ENCODE measurements around the gene FMNL2. TPM values are rescaled to one million over a fixed set of nuclear protein-coding genes. Genes with fewer than 3 reads are reported as not detected.

The FMNL2 gene
- total RNA-seq, 3 donors from 2014 or later, result 11.5 to 25.4 (median 12.0) TPM

DNA sequence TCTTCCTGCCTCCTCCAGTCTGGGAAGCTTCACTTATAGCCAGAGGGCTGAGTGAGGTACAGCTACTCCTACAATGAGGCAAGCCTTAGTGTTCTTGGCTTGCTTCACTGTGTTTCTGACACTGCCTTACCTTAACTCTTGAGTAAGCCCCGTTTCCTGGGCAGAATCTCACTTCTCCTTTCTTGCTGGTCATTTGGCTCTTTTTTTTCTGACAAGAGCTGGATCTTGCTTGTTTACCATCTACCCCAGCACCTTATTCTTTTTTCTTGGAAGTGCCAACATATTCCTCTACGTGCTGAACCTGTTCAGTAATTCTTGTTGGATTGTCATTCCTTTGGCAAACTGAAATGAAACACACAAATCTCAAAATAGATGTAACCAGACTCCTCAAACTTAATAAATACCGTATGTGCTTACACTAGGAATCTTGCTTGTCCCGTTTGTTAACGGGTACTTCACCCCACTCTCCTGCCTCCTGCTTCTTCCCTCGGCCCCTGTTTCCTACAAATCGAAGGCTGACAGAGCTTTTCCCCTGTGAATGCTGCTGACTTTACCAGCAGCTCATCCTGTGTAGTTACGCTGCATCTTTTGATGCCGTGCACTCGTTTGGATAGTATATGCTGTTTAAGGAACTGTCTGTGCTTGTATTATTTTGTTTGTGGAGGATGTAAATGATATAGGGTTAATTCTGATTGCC, 132.2 kb downstream of the FMNL2 start:
- TF ChIP-seq CTCF (IDR thresholded peaks at IDR 0.05), result no peak
- no peak for DNase-seq
- intact Hi-C loops (cut with DNase I, micrococcal nuclease), result no loop called here
- H3K36me3 ChIP-seq (ENCODE audit: low read depth), result no peaks in the 10 kb centered on the region
- no peak overlapping the region for H3K4me3 ChIP-seq
- no peaks in the 10 kb centered on the region for H3K9me3 ChIP-seq
- peaks cover 16% of the 10 kb centered on the region for H3K4me1 ChIP-seq (ENCODE audit: low read depth)
- peak; percentile 45 for ATAC-seq

GRCh38 chr2:152467677-152468410, 132.9 kb downstream of the FMNL2 start:
- intact Hi-C loops (cut with DNase I, micrococcal nuclease), result no loop called here
- ATAC-seq, result no peak

GRCh38 chr2:152468899-152469692, 134.1 kb downstream of the FMNL2 start:
- H3K4me1 ChIP-seq (ENCODE audit: low read depth), result peaks cover 21% of the 10 kb centered on the region
- TF ChIP-seq CTCF (IDR thresholded peaks at IDR 0.05), result no peak
- intact Hi-C loops (cut with DNase I, micrococcal nuclease), result no loop called here
- no peaks in the 10 kb centered on the region for H3K9me3 ChIP-seq
- H3K4me3 ChIP-seq, result no peak overlapping the region
- no peaks in the 10 kb centered on the region for H3K36me3 ChIP-seq (ENCODE audit: low read depth)
- ATAC-seq (peak; percentile 78), DNase-seq (peak in 1 of 3 donors; percentile 41)

More at GRCh38 chr2:152467677-152468410, 132.9 kb downstream of the FMNL2 start:
- TF ChIP-seq CTCF (IDR thresholded peaks at IDR 0.05), result no peak
- Histone ChIP-seq H3K36me3 (ENCODE audit: low read depth) (no peaks in the 10 kb centered on the region), H3K9me3 (no peaks in the 10 kb centered on the region), H3K4me3 (no peak overlapping the region), H3K4me1 (ENCODE audit: low read depth) (peaks cover 16% of the 10 kb centered on the region)
- DNase-seq, result no peak

DNA sequence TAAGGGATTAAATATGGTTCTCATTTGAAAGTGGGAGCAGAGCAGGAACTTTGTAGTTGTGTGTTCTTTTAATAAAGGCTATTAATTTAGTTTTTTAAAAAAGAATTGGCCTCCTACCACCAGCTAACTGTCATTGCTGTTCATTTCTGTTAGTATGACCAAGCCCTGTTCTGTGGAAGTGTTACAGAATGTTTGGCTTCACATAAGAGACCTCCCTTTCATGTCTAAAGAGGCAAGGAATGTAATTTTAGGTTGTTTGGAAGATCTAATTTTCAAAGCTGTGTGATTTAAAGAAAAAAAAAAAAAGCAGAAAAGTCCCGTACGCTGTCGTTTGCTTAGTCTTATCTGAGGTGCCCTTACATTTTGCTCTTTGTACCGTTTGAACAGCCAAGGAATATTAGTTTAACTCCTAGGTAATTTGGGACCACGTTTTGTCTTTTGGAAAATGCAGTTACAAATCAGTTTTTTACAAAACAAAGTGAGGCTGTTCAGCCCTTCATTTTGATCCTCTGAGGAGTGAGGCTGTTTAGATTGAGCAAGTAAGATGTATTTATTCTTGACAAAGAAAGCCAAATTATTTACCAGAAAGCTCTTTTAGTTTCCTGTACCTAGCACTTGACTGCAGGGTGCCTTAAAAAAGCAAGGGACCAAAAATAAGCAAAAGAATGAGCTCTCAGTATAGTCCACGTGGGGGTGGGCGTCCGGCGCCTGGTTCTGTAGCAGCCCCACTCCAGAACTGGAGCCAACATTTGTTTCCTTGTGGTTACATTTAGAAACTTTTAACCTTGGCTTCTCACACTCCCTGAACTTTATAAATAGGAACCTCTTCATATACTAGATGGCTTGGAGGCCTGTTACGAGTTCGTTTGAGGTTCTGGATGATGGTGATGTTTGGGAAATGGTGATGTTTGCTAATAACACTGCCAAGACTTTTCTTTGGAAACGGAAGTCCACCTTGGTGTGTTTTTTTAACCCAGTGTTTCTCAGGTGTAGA, 136.2 kb downstream of the FMNL2 start:
- Histone ChIP-seq H3K4me1 (ENCODE audit: low read depth) (peaks cover 21% of the 10 kb centered on the region), H3K36me3 (ENCODE audit: low read depth) (no peaks in the 10 kb centered on the region), H3K4me3 (no peak overlapping the region), H3K9me3 (no peaks in the 10 kb centered on the region)
- no peak for TF ChIP-seq CTCF (IDR thresholded peaks at IDR 0.05)
- DNase-seq, result no peak
- no peak for ATAC-seq
- intact Hi-C loops (cut with DNase I, micrococcal nuclease), result no loop called here

DNA sequence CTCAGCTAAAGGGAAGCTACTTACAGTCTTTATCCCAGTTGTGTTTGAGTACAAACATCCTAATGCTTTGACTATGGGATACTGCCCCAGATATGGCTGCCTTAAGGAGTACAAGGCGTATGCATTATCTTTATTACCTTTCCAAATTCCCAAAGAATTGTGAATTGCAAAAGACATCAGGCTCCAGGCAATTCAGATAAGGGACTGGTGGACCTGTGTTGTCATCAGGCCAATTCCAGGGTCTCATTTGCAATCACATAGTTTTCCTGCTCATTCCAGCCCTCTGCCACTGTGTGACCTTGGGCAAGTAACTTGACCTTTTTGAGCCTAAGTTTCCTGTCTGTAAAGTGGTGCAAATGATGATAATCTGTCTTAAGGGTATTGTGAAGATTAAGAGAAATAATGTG, 137.5 kb downstream of the FMNL2 start:
- no peak overlapping the region for H3K4me3 ChIP-seq
- DNase-seq (no peak), ATAC-seq (peak; percentile 25)
- intact Hi-C loops (cut with DNase I, micrococcal nuclease), result no loop called here
- peaks cover 19% of the 10 kb centered on the region for H3K4me1 ChIP-seq (ENCODE audit: low read depth)
- H3K36me3 ChIP-seq (ENCODE audit: low read depth), result no peaks in the 10 kb centered on the region
- H3K9me3 ChIP-seq, result no peaks in the 10 kb centered on the region
- TF ChIP-seq CTCF (IDR thresholded peaks at IDR 0.05), result no peak
